DMS114 treated with DMSO at 0.1 percent for 48 hours (cell line): ENCODE results near the gene BCAS3.

Source experiments
- DNase-seq: peaks from one replicate; lab custom pipeline; 2025; ENCODE audit not compliant: unreplicated experiment; lab: John Stamatoyannopoulos, UW

BCAS3 gene

GRCh38 chr17:61179380-61179806, 501.7 kb downstream of the BCAS3 start:
- no peak for DNase-seq

- no peak for DNase-seq
These were observed 506.1 kb downstream of the BCAS3 start for GRCh38 chr17:61183793-61184192.

- no peak for DNase-seq
These were observed 507.7 kb downstream of the BCAS3 start for GRCh38 chr17:61185385-61185784.

GRCh38 chr17:61187038-61187437, 509.4 kb downstream of the BCAS3 start:
- no peak for DNase-seq

GRCh38 chr17:61188081-61188480, 510.4 kb downstream of the BCAS3 start:
- no peak for DNase-seq

GRCh38 chr17:61189968-61190367, 512.3 kb downstream of the BCAS3 start:
- no peak for DNase-seq

GRCh38 chr17:61196302-61196704, 518.7 kb downstream of the BCAS3 start:
- no peak for DNase-seq

GRCh38 chr17:61196799-61197198, 519.1 kb downstream of the BCAS3 start:
- DNase-seq, result no peak

GRCh38 chr17:61199431-61200338, 522.0 kb downstream of the BCAS3 start:
- DNase-seq, result no peak

- DNase-seq, result no peak
These were observed 522.7 kb downstream of the BCAS3 start for GRCh38 chr17:61200339-61200715.

- DNase-seq, result no peak
These were observed 523.6 kb downstream of the BCAS3 start for GRCh38 chr17:61201211-61201610.

GRCh38 chr17:61202564-61202963, 524.9 kb downstream of the BCAS3 start:
- DNase-seq, result no peak

GRCh38 chr17:61203671-61204131, 526.0 kb downstream of the BCAS3 start:
- no peak for DNase-seq

GRCh38 chr17:61204456-61204855, 526.8 kb downstream of the BCAS3 start:
- DNase-seq, result no peak

GRCh38 chr17:61205401-61205800, 527.8 kb downstream of the BCAS3 start:
- no peak for DNase-seq

- DNase-seq, result no peak
These were observed 528.3 kb downstream of the BCAS3 start for GRCh38 chr17:61205931-61206330.

GRCh38 chr17:61206922-61207321, 529.3 kb downstream of the BCAS3 start:
- DNase-seq, result no peak

- DNase-seq, result no peak
These were observed 530.9 kb downstream of the BCAS3 start for GRCh38 chr17:61208301-61209105.

GRCh38 chr17:61209106-61209439, 531.4 kb downstream of the BCAS3 start:
- no peak for DNase-seq

- DNase-seq, result no peak
These were observed 531.9 kb downstream of the BCAS3 start for GRCh38 chr17:61209525-61209924.

- DNase-seq, result no peak
These were observed 533.6 kb downstream of the BCAS3 start for GRCh38 chr17:61211236-61211635.

GRCh38 chr17:61212655-61213054, 535.0 kb downstream of the BCAS3 start:
- no peak for DNase-seq
